ENCODE data around the gene RRAGD.

The RRAGD gene

GRCh38 chr6:89339565-89339964 is 72.5 kb downstream of the RRAGD start:
- DNase-seq, result no peak

- DNase-seq, result no peak
These were observed 76.9 kb downstream of the RRAGD start for GRCh38 chr6:89335164-89335563.

GRCh38 chr6:89330910-89331309 is 81.2 kb downstream of the RRAGD start:
- DNase-seq, result no peak

- DNase-seq, result no peak
These were observed 83.1 kb downstream of the RRAGD start for GRCh38 chr6:89328976-89329375.

- DNase-seq, result no peak
These were observed 87.8 kb downstream of the RRAGD start for GRCh38 chr6:89324304-89324703.

GRCh38 chr6:89323511-89323971 is 88.5 kb downstream of the RRAGD start:
- DNase-seq, result no peak

GRCh38 chr6:89321131-89321970 is 90.7 kb downstream of the RRAGD start:
- DNase-seq, result no peak

GRCh38 chr6:89320012-89320559 is 92.0 kb downstream of the RRAGD start:
- DNase-seq, result no peak

- no peak for DNase-seq
These were observed 95.0 kb downstream of the RRAGD start for GRCh38 chr6:89317067-89317466.

GRCh38 chr6:89315249-89315885 is 96.7 kb downstream of the RRAGD start, which contains the start of gene GABRR2:
Gene GABRR2, minus strand, starts transcription at chr6:89315299. Its CDS starts 134 bp downstream, at chr6:89315165.
- DNase-seq, result no peak

- no peak for DNase-seq
These were observed 97.4 kb downstream of the RRAGD start for GRCh38 chr6:89314692-89315091.

All from DMS53 (cell line).